Measurements from ENCODE around the gene LRIT2.

LRIT2 gene

GRCh38 chr10:84202349-84202748 lies 23.0 kb downstream of the LRIT2 start:
- no peak overlapping the region for H3K27ac ChIP-seq
- no peak overlapping the region for H3K4me2 ChIP-seq (ENCODE audit: low read length)
- no peak overlapping the region for H3K4me3 ChIP-seq (ENCODE audit: low read depth, low read length)
- no peak overlapping the region for H3K9ac ChIP-seq
- no peaks in the 10 kb centered on the region for H3K79me2 ChIP-seq
- H2AFZ ChIP-seq: no peak overlapping the region
- no peaks in the 10 kb centered on the region for H3K27me3 ChIP-seq (ENCODE audit: control insufficient read depth, insufficient read depth, low read length)
- no peaks in the 10 kb centered on the region for H3K4me1 ChIP-seq
- H3K36me3 ChIP-seq (ENCODE audit: control insufficient read depth, insufficient read depth, low read length): no peaks in the 10 kb centered on the region
- no peaks in the 10 kb centered on the region for H3K9me3 ChIP-seq (ENCODE audit: control insufficient read depth, low read length)
- no peak for TF ChIP-seq CTCF (IDR thresholded peaks at IDR 0.05)

GRCh38 chr10:84201682-84202081 lies 23.7 kb downstream of the LRIT2 start:
- H3K4me1 ChIP-seq: no peaks in the 10 kb centered on the region
- no peaks in the 10 kb centered on the region for H3K9me3 ChIP-seq (ENCODE audit: control insufficient read depth, low read length)
- H3K4me2 ChIP-seq (ENCODE audit: low read length): no peak overlapping the region
- no peaks in the 10 kb centered on the region for H3K36me3 ChIP-seq (ENCODE audit: control insufficient read depth, insufficient read depth, low read length)
- no peak for TF ChIP-seq CTCF (IDR thresholded peaks at IDR 0.05)
- no peak overlapping the region for H2AFZ ChIP-seq
- no peaks in the 10 kb centered on the region for H3K27me3 ChIP-seq (ENCODE audit: control insufficient read depth, insufficient read depth, low read length)
- no peak overlapping the region for H3K27ac ChIP-seq
- H3K79me2 ChIP-seq: no peaks in the 10 kb centered on the region
- no peak overlapping the region for H3K9ac ChIP-seq
- no peak overlapping the region for H3K4me3 ChIP-seq (ENCODE audit: low read depth, low read length)

GRCh38 chr10:84201244-84201606 lies 24.1 kb downstream of the LRIT2 start:
- Histone ChIP-seq H3K79me2 (no peaks in the 10 kb centered on the region), H3K9ac (no peak overlapping the region), H3K27me3 (ENCODE audit: control insufficient read depth, insufficient read depth, low read length) (no peaks in the 10 kb centered on the region), H3K27ac (no peak overlapping the region), H3K4me2 (ENCODE audit: low read length) (no peak overlapping the region), H3K4me3 (ENCODE audit: low read depth, low read length) (no peak overlapping the region), H3K36me3 (ENCODE audit: control insufficient read depth, insufficient read depth, low read length) (no peaks in the 10 kb centered on the region), H2AFZ (no peak overlapping the region), H3K4me1 (no peaks in the 10 kb centered on the region), H3K9me3 (ENCODE audit: control insufficient read depth, low read length) (no peaks in the 10 kb centered on the region)
- TF ChIP-seq CTCF (IDR thresholded peaks at IDR 0.05): no peak

DNA sequence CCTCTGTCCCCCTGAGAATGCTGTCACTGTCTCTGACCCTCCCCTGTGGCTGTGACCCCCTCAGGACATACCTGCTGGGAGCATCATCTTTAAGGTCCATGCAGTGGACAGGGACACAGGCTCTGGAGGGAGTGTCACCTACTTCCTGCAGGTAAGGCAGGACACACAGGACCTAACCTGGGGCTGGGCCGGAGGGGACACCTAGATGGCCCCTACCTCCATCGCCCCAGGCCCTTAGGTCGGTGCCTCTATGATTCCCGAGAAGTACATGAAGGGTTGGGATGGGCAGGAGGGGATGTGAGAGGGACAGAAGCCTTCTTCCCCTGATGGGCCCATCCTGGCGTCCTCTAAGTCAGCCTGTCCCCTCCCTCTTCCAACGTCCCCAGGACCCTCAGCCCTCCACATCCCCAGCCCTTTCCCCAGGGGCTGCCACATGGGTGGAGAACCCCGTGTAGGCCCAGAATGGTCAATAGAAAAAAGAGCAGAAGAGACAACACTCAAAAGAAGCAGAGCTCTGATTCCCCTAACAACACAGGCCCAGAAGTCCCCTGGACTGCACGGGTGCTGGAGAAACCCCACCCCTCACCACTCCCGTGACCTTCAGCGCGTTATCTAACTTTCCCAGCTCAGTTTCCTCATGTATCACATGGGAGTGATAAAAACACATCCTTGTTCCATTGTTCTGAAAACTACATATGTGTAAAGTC lies 24.7 kb downstream of the LRIT2 start:
- Histone ChIP-seq H3K27ac (no peak overlapping the region), H3K27me3 (ENCODE audit: control insufficient read depth, insufficient read depth, low read length) (no peaks in the 10 kb centered on the region), H3K9ac (no peak overlapping the region), H3K9me3 (ENCODE audit: control insufficient read depth, low read length) (no peaks in the 10 kb centered on the region), H3K4me3 (ENCODE audit: low read depth, low read length) (no peak overlapping the region), H3K36me3 (ENCODE audit: control insufficient read depth, insufficient read depth, low read length) (no peaks in the 10 kb centered on the region), H3K4me1 (peaks cover 4% of the 10 kb centered on the region), H3K79me2 (no peaks in the 10 kb centered on the region), H2AFZ (no peak overlapping the region), H3K4me2 (ENCODE audit: low read length) (no peak overlapping the region)
- no peak for TF ChIP-seq CTCF (IDR thresholded peaks at IDR 0.05)

Data from parathyroid adenoma (tissue), 2 donors.